Effector memory CD8-positive, alpha-beta T cell (primary cell): Measurements from ENCODE around the gene SPPL3.
A peak's percentile ranks its signal among the peaks of the same experiment; 100 is the strongest.

Experiments used
- ATAC-seq: fragments of 150-1000 bp; cut with Tn5 transposase; replicated peaks from 2 replicates; pipeline ENCODE4 v1.10.0; 2021; ENCODE audit warnings: mild to moderate bottlenecking, moderate library complexity
- DNase-seq, 3 experiments: peaks; one replicate each; pipeline ENCODE4 v3.0.0; 2021
- H3K27ac Mint-ChIP-seq, 2 donors: one replicate each; pipeline ENCODE4 v1.8.0; 2022; ENCODE audit warnings: mild to moderate bottlenecking in 2 of 2, mixed read lengths in 2 of 2, moderate library complexity in 2 of 2
- H3K27me3 Mint-ChIP-seq, 2 donors: one replicate each; pipeline ENCODE4 v1.8.0; 2022; ENCODE audit warnings: mixed read lengths in 2 of 2
- H3K36me3 Mint-ChIP-seq: one replicate; pipeline ENCODE4 v1.8.0; 2022; ENCODE audit warnings: mild to moderate bottlenecking, moderate library complexity, mixed read lengths; ENCODE audit not compliant: insufficient read depth
- H3K4me1 Mint-ChIP-seq, 2 donors: one replicate each; pipeline ENCODE4 v1.8.0; 2022; ENCODE audit warnings: low read depth in 2 of 2, mixed read lengths in 2 of 2
- H3K4me3 Mint-ChIP-seq, 2 donors: one replicate each; pipeline ENCODE4 v1.8.0; 2022; ENCODE audit warnings: mild to moderate bottlenecking in 2 of 2, mixed read lengths in 2 of 2, moderate library complexity in 2 of 2
- H3K9me3 Mint-ChIP-seq, 2 donors: one replicate each; pipeline ENCODE4 v1.8.0; 2022; ENCODE audit warnings: mixed read lengths in 2 of 2

Gene SPPL3

GRCh38 chr12:120775862-120776552, 128.2 kb downstream of the SPPL3 start:
- Mint-ChIP-seq H3K27ac (peak overlapping the region in 1 of 2 donors; percentile 60), H3K27me3 (no peaks in the 10 kb centered on the region), H3K4me1 (peaks cover 23 to 26% of the 10 kb centered on the region in 2 donors), H3K9me3 (no peaks in the 10 kb centered on the region), H3K4me3 (no peak overlapping the region), H3K36me3 (peaks cover 26% of the 10 kb centered on the region)
- no peak for ATAC-seq
- no peak for DNase-seq

DNA sequence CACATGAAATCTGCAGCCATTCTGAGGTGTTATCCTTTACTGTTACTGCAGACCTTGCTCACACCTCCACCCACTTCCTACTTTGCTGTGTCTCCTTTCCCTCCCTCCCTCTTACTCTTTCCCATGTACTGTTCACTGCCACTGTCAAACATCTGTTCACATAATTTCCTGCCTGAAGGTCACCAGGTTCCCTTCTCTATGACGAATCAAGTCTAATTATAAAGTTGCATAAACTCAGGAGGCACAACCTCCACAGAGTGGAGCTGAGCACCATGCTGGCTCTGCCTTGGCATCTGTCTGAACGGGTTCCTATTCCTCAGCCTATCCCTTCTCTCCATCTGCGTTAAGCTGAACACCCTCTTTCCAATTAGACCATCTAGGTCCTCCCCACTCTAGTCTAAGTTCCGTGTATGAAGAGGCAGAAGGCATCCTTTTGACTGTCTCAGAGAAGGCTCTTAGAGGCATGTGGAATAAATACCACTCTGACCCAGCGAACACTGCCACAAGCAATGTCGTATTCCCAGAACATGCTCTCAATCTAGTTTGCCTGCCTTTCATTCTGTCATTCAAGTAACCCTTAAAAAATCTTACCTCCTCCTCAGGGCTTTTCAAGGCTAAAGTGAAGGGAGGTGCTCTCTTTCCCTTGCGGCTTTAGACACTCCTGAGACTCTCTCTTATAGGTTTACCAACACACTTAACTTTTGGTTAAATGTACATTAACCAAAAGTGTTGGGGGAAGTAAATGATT, 129.8 kb downstream of the SPPL3 start:
- Mint-ChIP-seq H3K36me3 (peaks cover 17% of the 10 kb centered on the region), H3K27me3 (no peaks in the 10 kb centered on the region), H3K9me3 (no peaks in the 10 kb centered on the region), H3K27ac (peak overlapping the region; percentile 79 to 80), H3K4me1 (peaks cover 26% of the 10 kb centered on the region in 2 donors), H3K4me3 (peak overlapping the region in 1 of 2 donors; percentile 16)
- DNase-seq (no peak), ATAC-seq (peak; percentile 40)

- no peaks in the 10 kb centered on the region for H3K9me3 Mint-ChIP-seq
- H3K36me3 Mint-ChIP-seq, result peaks cover 24% of the 10 kb centered on the region
- peak overlapping the region; percentile 49 to 70 for H3K27ac Mint-ChIP-seq
- no peak for ATAC-seq
- H3K27me3 Mint-ChIP-seq, result no peaks in the 10 kb centered on the region
- no peak for DNase-seq
- no peak overlapping the region for H3K4me3 Mint-ChIP-seq
- peaks cover 26 to 29% of the 10 kb centered on the region in 2 donors for H3K4me1 Mint-ChIP-seq
Measured at GRCh38 chr12:120771097-120771496, 133.1 kb downstream of the SPPL3 start.

GRCh38 chr12:120767071-120768024, 136.8 kb downstream of the SPPL3 start:
- no peak overlapping the region for H3K4me3 Mint-ChIP-seq

GRCh38 chr12:120766566-120766965, 137.6 kb downstream of the SPPL3 start:
- no peak for ATAC-seq
- Mint-ChIP-seq H3K4me3 (no peak overlapping the region), H3K27me3 (no peaks in the 10 kb centered on the region), H3K9me3 (no peaks in the 10 kb centered on the region), H3K4me1 (peaks cover 7 to 8% of the 10 kb centered on the region in 2 donors), H3K27ac (no peak overlapping the region), H3K36me3 (peaks cover 58% of the 10 kb centered on the region)
- no peak for DNase-seq

More at GRCh38 chr12:120767071-120768024, 136.8 kb downstream of the SPPL3 start:
- Mint-ChIP-seq H3K4me1 (peaks cover 9 to 12% of the 10 kb centered on the region in 2 donors), H3K9me3 (no peaks in the 10 kb centered on the region), H3K27me3 (no peaks in the 10 kb centered on the region), H3K27ac (peak overlapping the region in 1 of 2 donors; percentile 52), H3K36me3 (peaks cover 51% of the 10 kb centered on the region)
- no peak for DNase-seq
- no peak for ATAC-seq

DNA sequence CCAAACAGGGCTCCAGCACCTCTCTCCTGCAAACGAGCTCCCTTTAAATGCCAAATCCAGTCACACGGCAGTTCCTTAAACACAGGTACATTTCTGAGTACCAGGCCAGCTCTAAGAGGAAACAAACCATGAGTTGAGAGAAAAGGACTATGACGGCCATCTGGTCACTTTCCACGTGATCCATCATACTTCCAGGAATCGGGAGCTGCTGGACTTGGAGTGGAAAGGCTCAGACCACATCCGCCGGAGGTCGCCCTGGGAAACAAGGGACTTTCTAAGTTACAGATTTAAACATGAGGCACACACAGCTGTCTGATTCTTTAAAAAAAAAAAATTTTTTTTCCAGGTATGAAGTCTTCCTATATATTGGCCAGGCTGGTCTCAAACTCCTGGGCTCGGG, 139.3 kb downstream of the SPPL3 start:
- ATAC-seq (no peak), DNase-seq (no peak)
- Mint-ChIP-seq H3K4me3 (no peak overlapping the region), H3K9me3 (no peaks in the 10 kb centered on the region), H3K4me1 (peaks cover 3 to 5% of the 10 kb centered on the region in 2 donors), H3K27ac (no peak overlapping the region), H3K27me3 (no peaks in the 10 kb centered on the region), H3K36me3 (peaks cover 58% of the 10 kb centered on the region)

DNA sequence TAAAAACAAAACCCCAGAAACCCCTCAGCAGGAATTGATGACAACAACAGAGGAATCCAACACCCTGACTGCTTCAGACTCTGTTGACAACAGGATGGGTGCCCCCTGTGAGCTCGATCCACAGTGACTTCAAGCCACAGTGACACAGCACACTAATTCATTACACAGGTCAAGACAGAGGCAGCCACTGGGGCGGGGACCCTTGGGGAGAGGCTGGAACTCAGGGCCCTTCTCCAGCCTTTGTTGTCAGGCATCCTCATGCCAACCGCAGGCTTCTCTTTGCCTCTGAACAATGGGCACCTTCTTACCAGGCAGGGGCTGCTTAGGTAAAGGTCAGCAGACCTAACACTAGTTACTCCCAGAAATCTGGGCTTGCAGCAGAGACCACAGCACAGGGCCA, 140.9 kb downstream of the SPPL3 start:
- H3K9me3 Mint-ChIP-seq, result no peaks in the 10 kb centered on the region
- DNase-seq, result no peak
- H3K4me1 Mint-ChIP-seq, result peaks cover 0 to 5% of the 10 kb centered on the region in 2 donors
- H3K4me3 Mint-ChIP-seq, result no peak overlapping the region
- H3K27ac Mint-ChIP-seq, result peak overlapping the region in 1 of 2 donors; percentile 17
- H3K36me3 Mint-ChIP-seq, result peaks cover 50% of the 10 kb centered on the region
- H3K27me3 Mint-ChIP-seq, result no peaks in the 10 kb centered on the region
- ATAC-seq, result no peak

GRCh38 chr12:120762086-120762485, 142.1 kb downstream of the SPPL3 start:
- no peaks in the 10 kb centered on the region for H3K27me3 Mint-ChIP-seq
- no peak for ATAC-seq

DNA sequence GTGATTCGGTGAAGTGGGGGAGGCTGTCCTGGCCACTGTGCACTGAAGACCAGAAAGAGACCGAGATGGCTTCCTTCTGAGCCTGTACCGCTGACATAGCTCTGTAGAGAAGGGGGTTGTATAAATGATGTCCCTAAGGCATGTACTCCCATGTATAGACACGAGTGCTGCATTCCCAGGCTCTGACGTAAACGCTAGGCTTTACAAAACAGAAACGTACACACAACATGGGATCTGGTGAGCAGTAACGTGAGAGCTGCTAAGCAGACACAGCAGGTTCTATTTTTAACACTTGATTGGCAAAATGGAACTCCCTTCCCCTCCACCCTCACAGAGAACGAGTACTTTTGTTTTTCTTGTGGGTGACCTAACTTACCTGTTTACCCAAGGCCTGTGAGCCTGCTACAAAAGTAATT, 142.6 kb downstream of the SPPL3 start:
- peaks cover 40% of the 10 kb centered on the region for H3K36me3 Mint-ChIP-seq
- peaks cover 0 to 5% of the 10 kb centered on the region in 2 donors for H3K4me1 Mint-ChIP-seq
- no peak overlapping the region for H3K4me3 Mint-ChIP-seq
- no peak for ATAC-seq
- no peaks in the 10 kb centered on the region for H3K9me3 Mint-ChIP-seq
- H3K27me3 Mint-ChIP-seq, result no peaks in the 10 kb centered on the region
- H3K27ac Mint-ChIP-seq, result peak overlapping the region in 1 of 2 donors; percentile 46
- DNase-seq, result no peak

More at GRCh38 chr12:120762086-120762485, 142.1 kb downstream of the SPPL3 start:
- no peak overlapping the region for H3K4me3 Mint-ChIP-seq
- peak overlapping the region in 1 of 2 donors; percentile 46 for H3K27ac Mint-ChIP-seq
- no peaks in the 10 kb centered on the region for H3K9me3 Mint-ChIP-seq
- H3K4me1 Mint-ChIP-seq, result peaks cover 0 to 5% of the 10 kb centered on the region in 2 donors
- no peak for DNase-seq
- peaks cover 46% of the 10 kb centered on the region for H3K36me3 Mint-ChIP-seq

DNA sequence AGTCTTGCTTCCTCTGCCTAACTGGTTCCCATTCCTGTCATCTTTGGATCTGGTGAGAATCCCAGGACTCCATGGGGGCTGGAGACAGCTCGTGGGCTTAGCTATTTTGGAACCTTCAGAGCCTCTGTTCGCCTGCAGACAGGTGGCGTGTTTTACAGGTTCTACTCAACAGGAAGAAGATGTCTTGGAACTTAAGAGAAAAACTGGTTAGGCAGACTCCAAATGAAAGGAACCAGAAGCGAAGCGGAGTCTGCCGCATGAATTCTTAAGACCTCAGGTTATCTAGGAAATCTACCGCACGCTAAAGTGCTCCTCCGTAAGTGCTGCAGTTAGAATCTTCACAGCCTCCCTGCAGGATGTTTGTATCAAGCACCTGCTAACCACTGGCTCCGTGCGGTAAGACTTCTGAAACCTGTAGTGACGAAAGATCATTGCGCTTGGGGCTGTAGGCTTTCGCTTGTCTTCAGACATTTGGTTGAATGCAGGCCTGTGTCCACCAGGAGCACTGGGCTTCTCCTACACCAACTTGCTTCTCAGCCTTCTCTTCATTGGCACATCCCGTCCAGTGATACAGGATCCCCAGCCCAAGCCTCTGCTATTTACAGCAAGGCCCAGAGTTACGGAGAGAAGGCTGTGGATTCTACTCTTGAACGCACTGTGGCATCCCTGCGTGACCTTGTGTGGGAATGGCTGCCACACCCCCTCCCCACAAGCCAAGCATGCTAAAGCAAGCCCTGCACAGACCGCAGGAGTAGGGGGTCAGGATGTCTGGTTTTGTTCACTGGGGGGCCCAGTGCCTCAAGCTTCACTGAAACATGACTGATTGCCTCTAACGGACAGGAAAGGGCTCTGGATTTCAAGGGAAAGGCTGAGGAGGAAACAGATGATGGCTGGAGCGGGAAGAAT, 143.6 kb downstream of the SPPL3 start:
- Mint-ChIP-seq H3K27me3 (peaks cover 0 to 1% of the 10 kb centered on the region in 2 donors), H3K27ac (peak overlapping the region; percentile 59 to 62), H3K4me3 (peak overlapping the region in 1 of 2 donors; percentile 49), H3K9me3 (no peaks in the 10 kb centered on the region), H3K4me1 (peaks cover 0 to 5% of the 10 kb centered on the region in 2 donors), H3K36me3 (peaks cover 36% of the 10 kb centered on the region)
- peak; percentile 78 for ATAC-seq
- DNase-seq, result no peak

DNA sequence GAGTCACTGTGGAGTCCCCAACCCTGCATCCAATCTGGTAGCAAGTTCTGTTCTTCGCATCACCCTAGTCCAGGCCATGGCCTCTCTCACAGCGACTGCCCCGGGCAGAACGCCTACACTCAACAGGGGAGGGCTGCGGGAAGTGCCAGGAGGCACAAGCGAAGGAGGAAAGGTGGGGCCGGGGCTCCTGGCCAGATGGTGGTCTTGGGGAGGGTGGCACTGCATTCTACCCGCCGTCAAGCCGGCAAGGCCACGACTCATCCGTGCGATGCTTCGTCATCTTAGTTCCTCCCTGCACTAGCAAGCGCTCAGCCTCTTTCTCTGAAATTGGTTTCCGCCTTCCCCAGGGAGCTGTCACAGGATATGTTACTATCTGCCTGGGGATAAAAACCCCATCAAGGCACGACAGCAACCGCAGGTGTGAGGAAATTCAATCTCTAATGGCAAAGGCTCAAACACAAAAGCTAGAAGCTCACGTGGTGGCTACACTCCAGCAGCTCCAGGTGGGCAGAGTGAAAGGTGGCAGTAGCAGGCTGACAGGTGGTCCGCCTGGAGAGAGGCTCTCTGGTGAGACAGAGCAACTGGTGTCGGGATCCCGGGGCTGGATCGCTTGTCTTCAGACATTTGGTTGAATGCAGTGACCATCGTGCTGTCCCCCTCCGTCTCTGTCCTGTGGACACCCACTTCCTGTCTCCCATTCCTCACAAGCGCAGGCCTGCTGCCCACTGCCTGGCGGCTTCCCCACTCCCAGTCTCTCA, 144.4 kb downstream of the SPPL3 start:
- peak overlapping the region in 1 of 2 donors; percentile 59 for H3K27ac Mint-ChIP-seq
- ATAC-seq (no peak), DNase-seq (no peak)
- peaks cover 28% of the 10 kb centered on the region for H3K36me3 Mint-ChIP-seq
- peaks cover 0 to 5% of the 10 kb centered on the region in 2 donors for H3K4me1 Mint-ChIP-seq
- peaks cover 0 to 10% of the 10 kb centered on the region in 2 donors for H3K27me3 Mint-ChIP-seq
- peak overlapping the region in 1 of 2 donors; percentile 49 for H3K4me3 Mint-ChIP-seq
- peaks cover 0 to 3% of the 10 kb centered on the region in 2 donors for H3K9me3 Mint-ChIP-seq
